Astrocyte of the spinal cord (primary cell): ENCODE measurements around the gene ACAP3.

ENCODE experiments used
- DNase-seq: peaks from one replicate; pipeline ENCODE4 v3.0.0; 2011; ENCODE audit warnings: low read depth, low spot score
- H3K4me3 ChIP-seq: 2 replicates; pipeline ENCODE4 v1.5.1; 2011; ENCODE audit warnings: low read depth, mild to moderate bottlenecking, low read length, moderate library complexity
- CTCF ChIP-seq: IDR thresholded peaks from 2 replicates; pipeline ENCODE4 v1.5.1; 2012; ENCODE audit warnings: low read depth, mild to moderate bottlenecking, low read length, inconsistent platforms
- in situ Hi-C: cut with HindIII; loops from 2 replicates; pipeline ENCODE4 v1.10.0; 2017; ENCODE audit warnings: low sequenced_read_pairs

The ACAP3 gene

GRCh38 chr1:1307923-1308755 is at the start of gene ACAP3, which contains the start of gene PUSL1:
Gene ACAP3 (minus strand): TSS chr1:1307930. CDS start chr1:1307815, 115 bp downstream.
Gene PUSL1 (plus strand): TSS chr1:1308597. CDS start chr1:1308644, 47 bp downstream.
- peak within 1 kb of the TSS; percentile 69 for H3K4me3 ChIP-seq

GRCh38 chr1:1356796-1357401 is 49.2 kb upstream of the ACAP3 start:
- DNase-seq = no peak
- no peak for TF ChIP-seq CTCF
- peak overlapping the region; percentile 77 for H3K4me3 ChIP-seq
- in situ Hi-C loops = no loop called here

More at GRCh38 chr1:1307923-1308755, at the start of gene ACAP3, which contains the start of gene PUSL1:
- in situ Hi-C loops = no loop called here
- peak; percentile 95 for DNase-seq
- TF ChIP-seq CTCF = no peak

- no peak for TF ChIP-seq CTCF
- in situ Hi-C loops = no loop called here
- H3K4me3 ChIP-seq = peak overlapping the region; percentile 77
- DNase-seq = no peak
Measured at GRCh38 chr1:1356166-1356795, 48.6 kb upstream of the ACAP3 start.

GRCh38 chr1:1355416-1355815 is 47.7 kb upstream of the ACAP3 start:
- H3K4me3 ChIP-seq = peak overlapping the region; percentile 5
- TF ChIP-seq CTCF = no peak
- no peak for DNase-seq
- in situ Hi-C loops = no loop called here

- TF ChIP-seq CTCF = no peak
- in situ Hi-C loops = no loop called here
- no peak for DNase-seq
- H3K4me3 ChIP-seq = no peak overlapping the region
Measured at GRCh38 chr1:1354271-1355247, 46.8 kb upstream of the ACAP3 start.
